Measurements from ENCODE around the gene HJURP.

HJURP gene

DNA sequence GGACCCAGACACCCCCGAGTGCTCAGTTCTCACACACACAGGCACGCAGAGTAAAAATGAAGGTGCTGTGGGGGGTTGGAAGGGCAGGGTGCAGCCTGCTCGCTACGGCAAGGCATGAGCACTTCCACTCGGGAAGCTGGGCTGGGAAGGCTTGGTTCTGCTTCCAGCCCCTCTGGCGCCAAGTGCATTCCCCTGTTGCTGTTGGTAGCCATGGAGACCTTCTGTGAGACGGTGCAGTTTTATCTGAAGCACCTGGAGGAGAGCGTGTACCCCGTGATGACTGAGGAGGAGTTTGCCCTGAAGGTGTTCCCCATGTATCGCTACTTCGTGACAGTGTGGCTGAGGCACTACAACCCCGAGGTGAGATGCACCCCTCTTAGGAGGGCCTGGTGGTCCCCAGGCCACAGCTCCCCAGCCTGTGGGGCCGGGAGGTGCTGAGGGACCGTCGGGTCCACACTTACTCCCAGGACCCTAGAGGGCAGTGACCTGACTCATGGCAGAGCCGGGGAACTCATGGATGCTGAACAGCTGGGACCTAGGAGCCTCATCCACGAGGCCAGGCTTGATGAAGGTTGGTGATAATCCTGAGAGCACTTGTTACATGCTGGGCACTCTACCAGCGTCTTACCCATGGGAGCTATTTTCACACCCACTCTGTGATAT is 60.7 kb downstream of the HJURP start:
- DNase-seq (ENCODE audit: low read depth in 2 of 2), result no peak

DNA sequence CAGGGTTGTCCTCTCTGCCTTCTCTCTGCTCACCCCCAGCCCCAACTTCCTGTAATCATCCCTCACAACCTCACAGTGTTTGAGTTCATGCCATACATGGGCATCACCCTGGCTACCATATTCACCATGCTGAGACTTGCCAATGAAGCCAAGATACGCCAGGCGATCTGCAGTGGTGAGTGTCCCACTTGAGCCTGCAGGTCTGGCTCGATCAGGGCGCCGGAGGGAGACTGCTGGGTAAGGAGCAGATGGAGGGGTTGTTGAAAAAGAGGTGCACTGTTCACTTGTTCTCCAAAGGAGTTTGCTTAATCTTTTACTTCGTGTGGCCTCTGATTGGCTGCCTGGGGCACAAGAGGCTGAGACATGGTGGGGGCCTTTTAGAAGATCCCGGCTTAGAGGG is 61.6 kb downstream of the HJURP start:
- DNase-seq (ENCODE audit: low read depth in 2 of 2), result no peak

DNA sequence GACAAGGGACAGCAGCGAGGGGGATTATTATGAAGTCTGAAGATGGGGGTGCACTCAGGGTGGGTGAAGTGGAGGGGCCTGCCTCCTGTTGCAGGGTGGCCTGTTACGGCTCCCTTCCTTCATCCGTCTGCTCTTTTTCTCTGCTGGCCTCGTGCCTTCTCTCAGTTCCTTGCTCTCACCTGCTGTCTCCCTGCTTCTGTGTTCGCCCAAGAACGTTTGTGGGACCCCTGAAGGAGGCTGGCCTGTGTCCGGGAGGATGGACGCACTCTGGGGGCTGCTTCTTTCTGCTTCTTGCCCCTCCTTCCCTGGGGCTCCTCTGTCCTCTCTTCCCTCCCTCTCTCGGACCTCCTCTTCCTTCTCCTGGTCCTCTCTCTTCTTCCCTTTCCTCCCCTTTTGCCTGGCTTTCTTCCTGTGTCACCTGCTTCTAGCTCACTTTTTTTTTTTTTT is 62.4 kb downstream of the HJURP start:
- no peak for DNase-seq (ENCODE audit: low read depth in 2 of 2)

DNA sequence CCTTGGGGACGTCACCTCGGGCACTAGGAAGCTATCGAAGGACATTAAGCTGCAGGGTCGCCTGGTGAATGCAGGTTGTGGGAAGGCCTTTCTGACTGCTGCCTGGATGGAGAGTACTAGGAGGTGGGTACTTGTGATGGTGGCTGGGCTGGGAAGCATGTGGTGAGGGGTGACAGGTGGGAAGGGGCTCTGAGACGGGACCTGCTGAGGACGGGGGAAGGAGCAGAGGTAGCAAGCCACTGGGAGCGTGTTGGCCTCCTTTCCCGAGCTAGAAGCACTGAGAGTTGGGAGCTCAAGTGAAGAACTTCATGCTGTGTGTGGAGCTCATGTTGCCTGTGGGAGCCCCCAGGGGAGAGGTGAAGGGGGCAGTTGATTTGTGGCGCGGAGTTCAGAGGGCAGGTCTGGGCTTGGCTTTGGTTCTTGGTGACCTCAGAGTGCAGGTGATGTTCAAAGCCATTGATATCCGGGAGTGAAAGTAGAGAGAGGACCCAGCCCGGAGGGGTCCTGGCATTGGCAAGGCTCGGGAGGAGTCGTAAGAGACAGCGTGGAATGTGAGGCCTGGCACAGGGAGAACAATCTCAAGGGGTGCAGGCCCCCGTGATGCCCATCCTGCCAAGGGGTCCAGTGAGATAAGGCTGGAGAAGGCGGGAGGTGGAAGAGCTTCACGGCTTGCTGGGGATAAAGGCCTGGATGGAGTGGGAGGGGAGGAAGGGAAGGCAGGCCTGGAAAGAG is 63.0 kb downstream of the HJURP start:
- no peak for DNase-seq (ENCODE audit: low read depth in 2 of 2)

DNA sequence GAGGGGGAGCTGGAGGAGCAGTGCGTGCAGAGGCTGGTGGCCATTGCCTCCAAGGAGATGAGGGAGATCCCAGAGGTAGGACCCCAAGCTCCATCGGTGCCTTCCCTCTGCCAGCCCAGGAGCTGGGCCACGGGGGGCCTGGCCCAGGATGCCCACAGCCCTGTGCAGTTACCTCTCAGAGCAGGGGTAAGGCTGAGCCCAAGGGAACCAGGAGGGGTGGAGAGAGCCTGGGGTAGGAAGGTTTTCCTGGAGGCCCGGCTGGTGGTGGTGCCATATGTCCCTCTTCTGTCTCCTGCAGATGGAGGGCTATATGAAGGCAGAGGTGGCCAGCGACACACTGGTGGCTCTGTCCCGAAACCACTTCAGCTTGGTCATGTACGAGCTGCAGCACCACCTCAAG is 64.8 kb downstream of the HJURP start:
- no peak for DNase-seq (ENCODE audit: low read depth in 2 of 2)
